ENCODE data around the gene SEC16A.

SEC16A gene

DNA sequence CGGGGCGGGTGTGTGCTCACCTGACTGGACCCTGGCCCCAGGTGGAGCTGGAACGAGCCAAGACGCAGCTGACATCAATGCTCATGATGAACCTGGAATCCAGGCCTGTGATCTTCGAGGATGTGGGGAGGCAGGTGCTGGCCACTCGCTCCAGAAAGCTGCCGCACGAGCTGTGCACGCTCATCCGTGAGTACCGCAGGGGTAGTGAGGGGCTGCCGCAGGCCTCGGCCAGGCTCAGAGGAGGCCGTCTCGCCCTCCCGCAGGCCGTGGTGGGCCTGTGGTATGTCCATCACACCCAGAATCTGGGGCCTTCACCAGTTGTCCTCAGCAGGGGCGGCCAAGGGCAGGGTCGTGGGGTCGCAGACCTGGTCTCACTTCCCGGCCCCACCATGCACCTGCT lies 61.0 kb downstream of the SEC16A start:
- TF ChIP-seq, protein P1, sequence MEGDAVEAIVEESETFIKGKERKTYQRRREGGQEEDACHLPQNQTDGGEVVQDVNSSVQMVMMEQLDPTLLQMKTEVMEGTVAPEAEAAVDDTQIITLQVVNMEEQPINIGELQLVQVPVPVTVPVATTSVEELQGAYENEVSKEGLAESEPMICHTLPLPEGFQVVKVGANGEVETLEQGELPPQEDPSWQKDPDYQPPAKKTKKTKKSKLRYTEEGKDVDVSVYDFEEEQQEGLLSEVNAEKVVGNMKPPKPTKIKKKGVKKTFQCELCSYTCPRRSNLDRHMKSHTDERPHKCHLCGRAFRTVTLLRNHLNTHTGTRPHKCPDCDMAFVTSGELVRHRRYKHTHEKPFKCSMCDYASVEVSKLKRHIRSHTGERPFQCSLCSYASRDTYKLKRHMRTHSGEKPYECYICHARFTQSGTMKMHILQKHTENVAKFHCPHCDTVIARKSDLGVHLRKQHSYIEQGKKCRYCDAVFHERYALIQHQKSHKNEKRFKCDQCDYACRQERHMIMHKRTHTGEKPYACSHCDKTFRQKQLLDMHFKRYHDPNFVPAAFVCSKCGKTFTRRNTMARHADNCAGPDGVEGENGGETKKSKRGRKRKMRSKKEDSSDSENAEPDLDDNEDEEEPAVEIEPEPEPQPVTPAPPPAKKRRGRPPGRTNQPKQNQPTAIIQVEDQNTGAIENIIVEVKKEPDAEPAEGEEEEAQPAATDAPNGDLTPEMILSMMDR (IDR thresholded peaks at IDR 0.05; ENCODE audit: low read depth, low read length, missing control alignments): no peak
- no peak for DNase-seq (ENCODE audit: extremely low read depth, low read depth)
- no peak overlapping the region for H3K4me3 ChIP-seq (replicated peaks; ENCODE audit: low read depth, low read length)

DNA sequence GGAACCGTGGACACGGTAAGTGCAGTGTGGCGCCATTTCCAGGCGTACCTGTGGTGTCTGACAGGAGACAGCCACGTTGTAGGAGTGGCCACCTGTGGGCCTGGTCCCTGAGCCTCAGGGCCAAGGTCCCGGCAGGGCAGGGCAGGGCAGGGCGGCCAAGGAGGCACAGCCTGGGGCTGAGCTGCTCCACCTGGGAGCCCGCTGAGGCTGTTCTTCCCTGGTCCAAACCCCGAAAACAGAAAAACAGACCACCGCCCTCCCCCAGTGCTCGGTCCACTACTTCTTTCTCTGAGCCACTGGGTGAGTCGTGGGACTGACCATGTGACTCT lies 63.8 kb downstream of the SEC16A start:
- no peak overlapping the region for H3K4me3 ChIP-seq (replicated peaks; ENCODE audit: low read depth, low read length)
- DNase-seq (ENCODE audit: extremely low read depth, low read depth): no peak
- TF ChIP-seq, protein P1 (IDR thresholded peaks at IDR 0.05; ENCODE audit: low read depth, low read length, missing control alignments): no peak

DNA sequence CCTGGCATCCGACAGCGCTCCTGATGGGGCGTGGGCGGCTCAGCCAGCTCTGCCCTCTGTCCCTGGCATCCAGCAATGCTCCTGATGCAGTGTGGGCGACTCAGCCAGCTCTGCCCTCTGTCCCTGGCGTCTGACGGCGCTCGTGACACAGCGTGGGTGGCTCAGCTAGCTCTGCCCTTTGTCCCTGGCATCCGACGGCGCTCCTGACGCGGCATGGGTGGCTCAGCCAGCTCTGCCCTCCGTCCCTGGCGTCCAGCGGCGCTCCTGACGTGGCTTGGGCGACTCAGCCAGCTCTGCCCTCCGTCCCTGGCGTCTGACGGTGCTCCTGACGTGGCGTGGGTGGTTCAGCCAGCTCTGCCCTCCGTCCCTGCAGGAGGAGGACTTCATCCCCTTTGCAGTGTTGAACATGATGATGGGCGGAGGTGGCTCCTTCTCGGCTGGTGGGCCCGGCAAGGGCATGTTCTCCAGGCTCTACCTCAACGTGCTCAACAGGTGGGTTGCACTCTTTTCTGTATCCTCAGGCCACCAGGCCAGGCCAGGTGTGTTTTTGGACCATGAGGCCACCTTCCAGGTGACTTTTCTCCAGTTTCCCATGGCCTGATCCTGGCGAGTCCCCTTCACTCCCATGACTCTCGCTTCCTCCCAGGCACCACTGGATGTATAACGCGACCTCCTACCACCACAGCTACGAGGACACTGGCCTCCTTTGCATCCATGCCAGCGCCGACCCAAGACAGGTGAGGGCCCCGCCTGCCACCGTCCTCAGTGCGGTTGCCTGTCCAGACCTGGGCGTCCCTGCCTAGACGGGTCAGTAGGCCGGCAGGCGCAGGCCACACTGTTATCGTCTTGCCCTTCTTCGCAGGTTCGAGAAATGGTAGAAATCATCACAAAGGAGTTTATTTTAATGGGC lies 64.4 kb downstream of the SEC16A start:
- DNase-seq (ENCODE audit: extremely low read depth, low read depth): no peak
- H3K4me3 ChIP-seq (replicated peaks; ENCODE audit: low read depth, low read length): no peak overlapping the region
- TF ChIP-seq, protein P1 (IDR thresholded peaks at IDR 0.05; ENCODE audit: low read depth, low read length, missing control alignments): no peak

DNA sequence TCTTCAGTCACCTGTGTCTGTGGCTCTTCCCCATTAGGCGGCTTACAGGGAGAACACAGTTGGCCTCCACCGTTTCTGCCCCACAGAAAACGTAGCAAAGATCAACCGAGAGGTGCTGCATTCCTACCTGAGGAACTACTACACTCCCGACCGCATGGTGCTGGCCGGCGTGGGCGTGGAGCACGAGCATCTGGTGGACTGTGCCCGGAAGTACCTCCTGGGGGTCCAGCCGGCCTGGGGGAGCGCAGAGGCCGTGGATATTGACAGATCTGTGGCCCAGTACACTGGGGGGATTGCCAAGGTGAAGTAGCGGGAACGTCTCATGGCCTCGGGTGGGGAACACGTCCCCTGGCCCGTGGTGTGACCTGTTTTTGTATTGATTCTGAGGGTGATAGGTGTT lies 65.9 kb downstream of the SEC16A start:
- TF ChIP-seq, protein P1 (IDR thresholded peaks at IDR 0.05; ENCODE audit: low read depth, low read length, missing control alignments): no peak
- no peak overlapping the region for H3K4me3 ChIP-seq (replicated peaks; ENCODE audit: low read depth, low read length)
- DNase-seq (ENCODE audit: extremely low read depth, low read depth): no peak

DNA sequence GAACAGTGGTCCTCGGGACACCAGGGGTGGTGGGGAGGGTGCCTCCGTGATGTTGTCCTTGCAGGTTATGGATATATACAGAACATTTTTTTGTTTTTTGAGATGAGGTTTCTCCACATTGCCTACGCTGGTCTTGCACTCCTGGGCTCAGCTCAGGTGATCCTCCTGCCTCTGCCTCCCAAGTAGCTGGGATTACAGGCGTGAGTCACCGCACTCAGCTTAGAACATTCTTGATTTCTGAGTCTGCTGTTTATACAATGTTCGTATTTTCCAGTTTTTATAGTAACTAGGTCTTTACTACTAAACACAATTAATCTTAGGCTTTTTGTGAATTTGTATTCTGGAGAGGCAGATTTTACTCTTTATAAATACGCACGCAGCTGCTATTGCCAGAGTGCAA lies 66.4 kb downstream of the SEC16A start:
- no peak overlapping the region for H3K4me3 ChIP-seq (replicated peaks; ENCODE audit: low read depth, low read length)
- TF ChIP-seq, protein P1 (IDR thresholded peaks at IDR 0.05; ENCODE audit: low read depth, low read length, missing control alignments): no peak
- no peak for DNase-seq (ENCODE audit: extremely low read depth, low read depth)

DNA sequence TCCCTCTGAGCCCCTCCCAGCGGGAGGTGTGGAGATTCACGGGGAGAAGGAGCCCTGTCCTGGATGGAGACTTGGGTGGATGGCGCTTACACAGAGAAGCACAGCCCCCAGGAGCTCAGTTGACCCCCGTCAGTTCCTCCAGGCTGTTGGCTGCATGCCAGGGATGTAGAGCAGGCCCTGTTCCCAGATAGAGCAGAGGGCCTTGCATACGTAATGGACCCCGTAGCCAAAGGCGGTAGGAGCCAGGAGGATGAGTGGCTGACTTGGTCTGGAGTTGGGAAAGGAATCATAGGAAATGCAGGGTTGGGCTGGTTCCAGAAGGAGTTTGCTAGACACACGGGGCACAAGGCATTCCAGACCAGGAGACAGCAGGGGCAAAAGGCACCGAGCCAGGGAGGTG lies 69.9 kb downstream of the SEC16A start:
- DNase-seq (ENCODE audit: extremely low read depth, low read depth): no peak
- TF ChIP-seq, protein P1 (IDR thresholded peaks at IDR 0.05; ENCODE audit: low read depth, low read length, missing control alignments): no peak
- H3K4me3 ChIP-seq (replicated peaks; ENCODE audit: low read depth, low read length): no peak overlapping the region

Measured in HFF-Myc (cell line).